DND-41 (cell line): ENCODE data around the gene TMEM236.

Experiments used
- CTCF ChIP-seq: IDR thresholded peaks from 2 replicates; pipeline ENCODE4 v1.5.1; 2012; ENCODE audit warnings: borderline replicate concordance, low read length, moderate library complexity, mild to moderate bottlenecking; ENCODE audit not compliant: poor library complexity, severe bottlenecking; ENCODE audit errors: extremely low read depth
- EZH2 ChIP-seq: IDR thresholded peaks from 3 replicates; pipeline ENCODE4 v1.6.1; 2012; ENCODE audit warnings: borderline replicate concordance, low read depth, mild to moderate bottlenecking, moderate library complexity, low read length, inconsistent platforms; ENCODE audit not compliant: severe bottlenecking

GRCh38 chr10:17765602-17766001, 13.6 kb downstream of the TMEM236 start:
- TF ChIP-seq CTCF (no peak), EZH2 (no peak)
